ENCODE data around the gene RHOF.

- no peak for TF ChIP-seq CTCF (IDR thresholded peaks at IDR 0.05; ENCODE audit: low read depth, low read length)
- TF ChIP-seq POLR2A (IDR thresholded peaks at IDR 0.05; ENCODE audit: extremely low read depth, insufficient read length): no peak
- TF ChIP-seq MAX (IDR thresholded peaks at IDR 0.05; ENCODE audit: low read depth, low read length): no peak
- no peak for TF ChIP-seq MYC (IDR thresholded peaks at IDR 0.05; ENCODE audit: low read depth, low read length)
These were observed 59.6 kb downstream of the RHOF start for GRCh38 chr12:121733849-121734248.
